Lower lobe of right lung (tissue), 2 donors: ENCODE data around the gene ZNF219. TPM values are rescaled to one million over a fixed set of nuclear protein-coding genes. Genes with fewer than 3 reads are reported as not detected.
A peak's percentile ranks its signal among the peaks of the same experiment; 100 is the strongest.

Experiments used
- ATAC-seq, 2 donors: fragments of 200-7000 bp; cut with Tn5 transposase; one replicate each; pipeline ENCODE4 v1.9.1; 2020 to 2022; ENCODE audit warnings: mild to moderate bottlenecking in 2 of 2, moderate library complexity in 2 of 2
- DNase-seq: peaks from one replicate; pipeline ENCODE4 v3.0.0-alpha.2; 2020
- H3K27ac ChIP-seq: fragments of 200-600 bp; one replicate; pipeline ENCODE4 v1.8.0; 2022
- H3K27me3 ChIP-seq: fragments of 200-600 bp; one replicate; pipeline ENCODE4 v1.8.0; 2022; ENCODE audit warnings: low read depth
- H3K36me3 ChIP-seq: fragments of 200-600 bp; one replicate; pipeline ENCODE4 v1.8.0; 2022; ENCODE audit warnings: mild to moderate bottlenecking
- H3K4me1 ChIP-seq: fragments of 200-600 bp; one replicate; pipeline ENCODE4 v1.8.0; 2022
- H3K4me3 ChIP-seq: fragments of 200-600 bp; one replicate; pipeline ENCODE4 v1.8.0; 2022; ENCODE audit warnings: mild to moderate bottlenecking
- H3K9me3 ChIP-seq: fragments of 200-600 bp; one replicate; pipeline ENCODE4 v1.8.0; 2022
- CTCF ChIP-seq: fragments of 200-600 bp; IDR thresholded peaks from one replicate; pipeline ENCODE4 v1.8.0; 2022; ENCODE audit warnings: antibody characterized with exemption, mild to moderate bottlenecking
- intact Hi-C: fragments of 100-400 bp; cut with DNase I; formaldehyde crosslinking; loops from one replicate; pipeline ENCODE4 v1.11.0; 2022
- total RNA-seq: library from RNA; stranded (reverse); fragmentation: NEBNext Ultra II Directional; extraction: Animal tissue kit (Norgen Biotek cat#: 25700); gene quantifications from one replicate; pipeline ENCODE4 v1.2.1, GENCODE V29; 2021
- donor health status: DM: no; HTN: yes; CAD: no; lungs with severe emphysema.

Gene ZNF219
- total RNA-seq, 1 donor from 2014 or later = 46.1 TPM

DNA sequence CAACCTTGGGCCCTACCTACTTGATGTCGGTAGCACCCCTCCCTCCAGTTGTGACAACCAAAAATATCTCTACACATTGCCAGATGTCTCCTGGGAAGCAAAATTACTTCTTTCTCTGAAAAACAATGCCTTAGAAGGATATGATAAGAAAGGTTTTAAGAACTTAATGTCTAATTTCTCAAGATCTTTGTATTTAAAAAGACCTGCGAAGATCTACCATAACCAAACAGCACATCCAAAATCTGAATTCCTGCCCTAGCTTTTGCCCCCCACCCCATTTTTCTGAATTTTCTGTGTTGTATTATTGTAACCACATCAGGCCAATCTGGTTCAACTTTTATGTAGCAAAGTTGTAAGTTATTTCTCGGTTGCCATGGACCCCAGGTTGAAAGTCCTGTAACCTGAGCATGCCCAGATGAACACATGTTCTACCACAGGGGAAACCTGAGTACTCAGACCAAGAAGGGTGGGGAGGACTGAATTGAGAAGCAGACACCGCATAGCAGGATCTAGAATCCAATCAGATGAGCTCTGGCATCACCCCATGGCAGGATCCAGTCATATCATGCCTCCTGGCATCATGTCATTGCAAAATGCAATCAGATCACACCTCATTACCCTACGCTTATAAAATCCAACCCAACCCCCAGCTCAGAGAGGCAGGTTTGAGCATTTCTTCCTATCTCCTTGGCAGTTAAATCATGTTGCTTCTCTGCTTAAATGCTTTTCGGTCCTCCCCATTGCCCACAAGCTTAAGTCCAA, 11.1 kb upstream of the ZNF219 start:
- Histone ChIP-seq H3K27ac (no peak overlapping the region), H3K27me3 (no peaks in the 10 kb centered on the region), H3K4me1 (peaks cover 27% of the 10 kb centered on the region), H3K4me3 (no peak overlapping the region), H3K36me3 (no peaks in the 10 kb centered on the region), H3K9me3 (no peaks in the 10 kb centered on the region)
- intact Hi-C loops = no loop called here
- ATAC-seq (no peak), DNase-seq (no peak)
- TF ChIP-seq CTCF = no peak

GRCh38 chr14:21108791-21109190, 10.3 kb upstream of the ZNF219 start:
- no peaks in the 10 kb centered on the region for H3K36me3 ChIP-seq
- no peak for DNase-seq
- no peak overlapping the region for H3K4me3 ChIP-seq
- no peak for ATAC-seq
- no peak for TF ChIP-seq CTCF
- H3K27me3 ChIP-seq = no peaks in the 10 kb centered on the region
- H3K9me3 ChIP-seq = no peaks in the 10 kb centered on the region
- no peak overlapping the region for H3K27ac ChIP-seq
- H3K4me1 ChIP-seq = peaks cover 31% of the 10 kb centered on the region
- intact Hi-C loops = no loop called here

DNA sequence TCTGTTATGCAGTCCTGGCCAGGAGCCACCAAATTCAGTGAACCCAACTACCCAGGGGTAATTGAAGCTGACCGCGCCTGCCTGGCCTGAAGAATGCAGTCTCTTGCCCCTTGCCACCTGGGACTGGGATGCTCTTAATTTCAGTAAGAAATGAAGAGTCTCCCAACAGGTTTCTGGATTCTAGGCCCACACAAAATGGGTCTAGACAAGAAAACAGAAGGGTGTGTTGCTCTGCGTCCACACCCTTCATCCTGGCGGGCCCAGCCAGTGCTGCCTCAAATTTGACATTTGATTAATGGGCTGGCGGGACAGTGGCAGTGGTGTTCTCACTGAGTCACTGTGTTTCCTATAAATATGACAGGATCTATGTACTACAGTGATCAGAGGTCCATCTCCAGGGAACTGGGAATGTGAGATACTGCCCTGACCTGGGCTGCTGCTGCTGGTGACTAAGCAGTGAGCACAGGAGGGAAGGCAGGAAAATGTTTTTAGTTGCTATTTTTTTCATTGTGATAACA, 8.9 kb upstream of the ZNF219 start:
- no peak for TF ChIP-seq CTCF
- Histone ChIP-seq H3K4me1 (peaks cover 36% of the 10 kb centered on the region), H3K27me3 (no peaks in the 10 kb centered on the region), H3K36me3 (no peaks in the 10 kb centered on the region), H3K4me3 (no peak overlapping the region), H3K27ac (peak overlapping the region; percentile 99), H3K9me3 (no peaks in the 10 kb centered on the region)
- DNase-seq (no peak), ATAC-seq (no peak)
- intact Hi-C loops = no loop called here

DNA sequence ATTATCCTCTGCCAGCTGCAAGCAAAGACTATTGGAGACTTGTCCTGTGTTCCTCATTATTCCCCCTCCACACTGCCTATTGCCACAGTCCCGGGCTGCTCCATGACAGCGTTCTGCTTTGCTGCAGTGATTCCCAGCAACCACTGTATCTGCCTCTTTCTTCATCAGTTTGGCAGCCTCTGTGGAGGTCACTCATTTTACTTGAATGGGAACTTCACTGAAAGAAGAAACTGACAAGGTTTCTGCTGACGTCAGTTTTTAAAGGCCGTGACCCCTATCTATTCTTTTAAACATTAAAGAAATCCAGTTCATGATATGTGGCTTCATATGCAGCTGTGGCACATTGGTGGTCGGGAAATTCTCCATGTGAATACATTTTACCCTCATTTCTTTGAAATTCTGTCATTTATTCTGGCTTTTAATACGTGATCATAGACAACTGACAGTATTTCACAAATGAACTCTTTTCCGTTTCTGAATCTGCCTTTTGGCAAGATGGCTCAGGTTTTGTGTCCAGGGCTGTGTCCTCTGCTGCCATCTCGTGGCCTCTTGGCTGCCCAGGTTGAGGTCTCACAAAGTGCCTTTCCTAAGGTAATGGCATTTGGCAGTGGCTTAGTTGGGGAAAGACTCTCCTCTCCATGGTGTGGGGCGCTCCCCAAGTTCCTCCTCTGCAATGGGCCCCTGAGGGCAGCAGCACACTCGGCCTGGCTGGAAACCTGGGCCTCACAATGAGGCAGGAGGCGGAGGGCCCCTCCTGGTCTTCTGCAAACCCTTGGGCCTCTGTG, 8.2 kb upstream of the ZNF219 start:
- Histone ChIP-seq H3K36me3 (no peaks in the 10 kb centered on the region), H3K27me3 (no peaks in the 10 kb centered on the region), H3K27ac (peak overlapping the region; percentile 99), H3K9me3 (no peaks in the 10 kb centered on the region), H3K4me3 (peak overlapping the region; percentile 9), H3K4me1 (peaks cover 36% of the 10 kb centered on the region)
- DNase-seq (peak; percentile 84), ATAC-seq (peak; percentile 29 to 38)
- peak; percentile 88 for TF ChIP-seq CTCF
- intact Hi-C loops = no loop called here

- TF ChIP-seq CTCF = no peak
- no peaks in the 10 kb centered on the region for H3K9me3 ChIP-seq
- H3K36me3 ChIP-seq = no peaks in the 10 kb centered on the region
- peaks cover 36% of the 10 kb centered on the region for H3K4me1 ChIP-seq
- intact Hi-C loops = no loop called here
- peak overlapping the region; percentile 99 for H3K27ac ChIP-seq
- ATAC-seq = no peak
- peak overlapping the region; percentile 9 for H3K4me3 ChIP-seq
- no peaks in the 10 kb centered on the region for H3K27me3 ChIP-seq
- DNase-seq = no peak
Observed at GRCh38 chr14:21106176-21106497, 7.7 kb upstream of the ZNF219 start.
